AG09309 (cell line): ENCODE results near the gene ADCY9.
"Not testable (repeated sequence)": the region's sequence is repeated elsewhere in the genome, so short reads cannot be mapped to it uniquely, and the experiment has no call there.

ENCODE experiments used
- DNase-seq: peaks from one replicate; pipeline ENCODE4 v3.0.0-alpha.2; 2010; ENCODE audit warnings: low read depth
- H3K4me3 ChIP-seq: 2 replicates; pipeline ENCODE4 v1.5.1; 2011; ENCODE audit warnings: mild to moderate bottlenecking, low read depth, low read length, moderate library complexity; ENCODE audit not compliant: control insufficient read depth
- CTCF ChIP-seq: IDR thresholded peaks from 2 replicates; pipeline ENCODE4 v1.5.1; 2011; ENCODE audit warnings: mild to moderate bottlenecking, low read depth, low read length, inconsistent platforms; ENCODE audit not compliant: insufficient read depth, control insufficient read depth; ENCODE audit errors: missing control alignments

ADCY9 gene

GRCh38 chr16:4082474-4083044, 33.7 kb downstream of the ADCY9 start:
- TF ChIP-seq CTCF = no peak
- DNase-seq = no peak
- no peak overlapping the region for H3K4me3 ChIP-seq

DNA sequence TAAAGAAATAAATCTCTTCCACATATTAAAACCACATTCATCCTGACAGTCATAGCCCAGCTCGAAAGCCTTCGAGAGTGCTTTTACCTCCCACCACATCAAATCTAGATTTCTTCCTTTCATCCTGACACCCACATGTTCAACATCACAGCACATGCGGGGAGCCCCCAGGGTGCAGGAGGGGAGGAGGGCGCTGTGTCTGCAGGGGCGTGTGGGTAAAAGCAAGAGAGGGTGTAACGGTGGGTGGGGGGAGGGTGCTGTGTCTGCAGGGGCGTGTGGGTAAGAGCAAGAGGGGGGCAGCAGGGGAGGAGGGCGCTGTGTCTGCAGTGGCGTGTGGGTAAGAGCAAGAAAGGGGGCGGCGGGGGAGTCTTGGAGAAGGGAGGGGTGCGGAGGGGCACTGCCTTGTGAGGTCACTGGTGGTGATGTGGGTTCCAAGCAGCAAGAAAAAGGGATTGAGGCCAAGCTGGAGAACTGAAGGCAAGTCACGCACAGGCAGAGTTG, 34.7 kb downstream of the ADCY9 start:
- H3K4me3 ChIP-seq = no peak overlapping the region
- no peak for DNase-seq
- TF ChIP-seq CTCF = no peak

GRCh38 chr16:4081047-4081446, 35.2 kb downstream of the ADCY9 start:
- DNase-seq = no peak
- no peak overlapping the region for H3K4me3 ChIP-seq
- no peak for TF ChIP-seq CTCF

- no peak for DNase-seq
- TF ChIP-seq CTCF = no peak
- no peak overlapping the region for H3K4me3 ChIP-seq
Measured at GRCh38 chr16:4077174-4077649, 39.0 kb downstream of the ADCY9 start.

- no peak for DNase-seq
- no peak overlapping the region for H3K4me3 ChIP-seq
- TF ChIP-seq CTCF = no peak
Measured at GRCh38 chr16:4075534-4075933, 40.7 kb downstream of the ADCY9 start.

GRCh38 chr16:4073150-4073549, 43.1 kb downstream of the ADCY9 start:
- not testable (repeated sequence) for H3K4me3 ChIP-seq, DNase-seq

- DNase-seq = no peak
- TF ChIP-seq CTCF = no peak
- no peak overlapping the region for H3K4me3 ChIP-seq
Measured at GRCh38 chr16:4071686-4072561, 44.3 kb downstream of the ADCY9 start.
